ENCODE measurements around the gene NEB. TPM values are rescaled to one million over a fixed set of nuclear protein-coding genes. Genes with fewer than 3 reads are reported as not detected.

The NEB gene
- total RNA-seq, 4 donors from 2014 or later = 1.6 to 16.4 (median 4.4) TPM

- no peak overlapping the region for H3K4me3 ChIP-seq (replicated peaks in 1 of 3)
- no peaks in the 10 kb centered on the region for H3K36me3 ChIP-seq
- H3K27me3 ChIP-seq = no peaks in the 10 kb centered on the region
- WGBS, 2 donors = 67 to 77% methylated on average over 2 of the region's 2 CpGs
- intact Hi-C loops (cut with DNase I) = no loop called here
- no peak overlapping the region for H3K27ac ChIP-seq
- no peak for TF ChIP-seq POLR2A (IDR thresholded peaks at IDR 0.05)
- TF ChIP-seq CTCF (IDR thresholded peaks at IDR 0.05) = no peak
- no peak for DNase-seq
- no peaks in the 10 kb centered on the region for H3K4me1 ChIP-seq
- H3K9me3 ChIP-seq = no peaks in the 10 kb centered on the region
These were observed 43.7 kb upstream of the NEB start for GRCh38 chr2:151777935-151778334.

- Histone ChIP-seq H3K4me3 (replicated peaks in 1 of 3) (no peak overlapping the region), H3K27me3 (no peaks in the 10 kb centered on the region), H3K4me1 (no peaks in the 10 kb centered on the region), H3K27ac (no peak overlapping the region), H3K36me3 (no peaks in the 10 kb centered on the region), H3K9me3 (no peaks in the 10 kb centered on the region)
- 96 to 97% methylated on average over 3 of the region's 3 CpGs for WGBS, 2 donors
- TF ChIP-seq POLR2A (IDR thresholded peaks at IDR 0.05) (no peak), CTCF (IDR thresholded peaks at IDR 0.05) (peak in 1 of 6 experiments; percentile 13)
- no peak for DNase-seq
- intact Hi-C loops (cut with DNase I) = no loop called here
These were observed 43.2 kb upstream of the NEB start for GRCh38 chr2:151777487-151777886.

GRCh38 chr2:151776367-151776766 is 42.1 kb upstream of the NEB start:
- Histone ChIP-seq H3K4me3 (replicated peaks in 1 of 3) (no peak overlapping the region), H3K27ac (no peak overlapping the region), H3K36me3 (no peaks in the 10 kb centered on the region), H3K27me3 (no peaks in the 10 kb centered on the region), H3K4me1 (no peaks in the 10 kb centered on the region), H3K9me3 (no peaks in the 10 kb centered on the region)
- intact Hi-C loops (cut with DNase I) = no loop called here
- DNase-seq = no peak
- 91 to 93% methylated on average over 1 of the region's 1 CpG for WGBS, 2 donors
- no peak for TF ChIP-seq CTCF (IDR thresholded peaks at IDR 0.05)
- TF ChIP-seq POLR2A (IDR thresholded peaks at IDR 0.05) = no peak

GRCh38 chr2:151775057-151775740 is 40.9 kb upstream of the NEB start:
- Histone ChIP-seq H3K36me3 (no peaks in the 10 kb centered on the region), H3K4me3 (replicated peaks in 1 of 3) (no peak overlapping the region), H3K4me1 (no peaks in the 10 kb centered on the region), H3K27me3 (no peaks in the 10 kb centered on the region), H3K9me3 (no peaks in the 10 kb centered on the region), H3K27ac (peak overlapping the region in 2 of 3 donors; percentile 3 to 26)
- DNase-seq = no peak
- WGBS, 2 donors = 92 to 93% methylated on average over 5 to 6 of the region's 6 CpGs
- intact Hi-C loops (cut with DNase I) = no loop called here
- no peak for TF ChIP-seq CTCF (IDR thresholded peaks at IDR 0.05)

GRCh38 chr2:151774506-151774905 is 40.2 kb upstream of the NEB start:
- no peaks in the 10 kb centered on the region for H3K27me3 ChIP-seq
- no peak overlapping the region for H3K4me3 ChIP-seq (replicated peaks in 1 of 3)
- 71 to 72% methylated on average over 3 of the region's 3 CpGs for WGBS, 2 donors
- H3K4me1 ChIP-seq = no peaks in the 10 kb centered on the region
- no peak for DNase-seq
- H3K27ac ChIP-seq = peak overlapping the region in 2 of 3 donors; percentile 3 to 26
- no peaks in the 10 kb centered on the region for H3K36me3 ChIP-seq
- no peak for TF ChIP-seq CTCF (IDR thresholded peaks at IDR 0.05)
- intact Hi-C loops (cut with DNase I) = no loop called here
- no peaks in the 10 kb centered on the region for H3K9me3 ChIP-seq
